Esophagus muscularis mucosa (tissue), 4 donors: ENCODE measurements around the gene ZNF208.

Experiments used
- CTCF ChIP-seq, 3 experiments: fragments of 200-600 bp in 2 of 3; fragments of 450-650 bp in 1 of 3; sonication (generic) in 2 of 3; IDR thresholded peaks; one replicate each; pipeline ENCODE4 v1.5.1; 2017 to 2019; ENCODE audit warnings: antibody characterized with exemption in 3 of 3, mild to moderate bottlenecking in 2 of 3, moderate library complexity in 1 of 3
- EP300 ChIP-seq: sonication (generic); formaldehyde crosslinking; IDR thresholded peaks from one replicate; pipeline ENCODE4 v1.6.1; 2017; ENCODE audit warnings: antibody characterized with exemption
- POLR2A ChIP-seq: fragments of 450-650 bp; IDR thresholded peaks from one replicate; pipeline ENCODE4 v1.6.1; 2017; ENCODE audit warnings: antibody characterized with exemption, moderate library complexity, mild to moderate bottlenecking, low read depth
- POLR2AphosphoS5 ChIP-seq, 2 donors: sonication (generic); formaldehyde crosslinking; IDR thresholded peaks; one replicate each; pipeline ENCODE4 v1.6.1; 2017; ENCODE audit warnings: antibody characterized with exemption in 2 of 2

DNA sequence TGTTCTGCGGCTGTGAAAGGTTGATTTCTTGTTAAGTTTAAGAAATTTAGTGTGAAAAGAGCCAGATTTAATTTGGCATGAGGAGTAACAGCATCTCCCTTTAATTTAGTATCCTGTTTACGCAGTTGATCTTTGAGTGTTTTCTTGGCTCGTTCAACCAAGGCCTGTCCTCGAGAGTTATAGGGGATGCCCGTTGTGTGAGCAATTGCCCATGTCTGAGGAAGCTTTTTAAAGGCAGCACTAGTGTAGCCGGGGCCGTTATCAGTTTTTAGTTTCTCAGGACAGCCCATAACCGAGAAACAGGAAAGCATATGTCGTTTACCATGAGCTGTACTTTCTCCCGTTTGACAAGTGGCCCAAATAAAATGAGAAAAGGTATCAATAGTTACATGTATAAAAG is 127.2 kb downstream of the ZNF208 start:
- TF ChIP-seq CTCF (IDR thresholded peaks at IDR 0.05) (no peak), POLR2A (no peak), POLR2AphosphoS5 (IDR thresholded peaks at IDR 0.05) (no peak), EP300 (no peak)
